ENCODE measurements around the gene ELMO1. TPM values are rescaled to one million over a fixed set of nuclear protein-coding genes. Genes with fewer than 3 reads are reported as not detected.

The ELMO1 gene
- total and polyA plus RNA-seq, 4 donors: 6.7 to 51.5 (median 14.8) TPM

DNA sequence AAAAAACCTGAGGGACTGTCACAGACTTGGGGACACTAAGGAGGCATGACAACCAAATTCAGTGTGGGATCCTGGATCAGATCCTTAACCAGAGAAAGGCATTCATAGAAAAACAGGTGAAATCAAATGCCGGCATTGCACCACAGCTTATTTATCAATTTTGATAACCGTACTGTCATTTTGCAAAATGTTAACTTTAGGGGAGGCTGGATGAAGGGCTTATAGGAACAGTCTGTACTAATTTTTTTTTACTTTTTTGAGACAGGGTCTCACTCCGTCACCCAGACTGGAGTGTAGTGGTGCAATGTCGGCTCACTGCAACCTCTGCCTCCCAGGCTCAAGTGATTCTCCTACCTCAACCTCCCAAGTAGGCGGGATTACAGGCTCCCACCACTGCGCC is 217.1 kb downstream of the ELMO1 start:
- no peak overlapping the region for H3K27ac ChIP-seq (ENCODE audit: low read depth in 1 of 2, low read length in 2 of 2)
- H3K27me3 ChIP-seq (ENCODE audit: control insufficient read depth in 4 of 4, insufficient read depth in 4 of 4, low read length in 3 of 4): no peaks in the 10 kb centered on the region
- no peak for TF ChIP-seq YY1 (IDR thresholded peaks at IDR 0.05)
- TF ChIP-seq JUND (IDR thresholded peaks at IDR 0.05): no peak
- TF ChIP-seq NR2F2 (IDR thresholded peaks at IDR 0.05): no peak
- no peak for TF ChIP-seq SP1 (IDR thresholded peaks at IDR 0.05)
- TF ChIP-seq, protein P1, sequence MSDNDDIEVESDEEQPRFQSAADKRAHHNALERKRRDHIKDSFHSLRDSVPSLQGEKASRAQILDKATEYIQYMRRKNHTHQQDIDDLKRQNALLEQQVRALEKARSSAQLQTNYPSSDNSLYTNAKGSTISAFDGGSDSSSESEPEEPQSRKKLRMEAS (IDR thresholded peaks at IDR 0.05): no peak
- no peak for TF ChIP-seq RXRA (IDR thresholded peaks at IDR 0.05)
- no peak for TF ChIP-seq TAF1 (conservative IDR thresholded peaks at IDR 0.05)
- TF ChIP-seq GABPA (IDR thresholded peaks at IDR 0.05 in 1 of 2, conservative IDR thresholded peaks at IDR 0.05 in 1 of 2): no peak
- no peak for TF ChIP-seq EGR1 (IDR thresholded peaks at IDR 0.05; ENCODE audit: low read depth in 2 of 2)
- no peak for TF ChIP-seq FOXA1 (IDR thresholded peaks at IDR 0.05)
- WGBS: 99% methylated on average over 6 of the region's 6 CpGs
- DNase-seq (ENCODE audit: low spot score): no peak
- H3K4me1 ChIP-seq (ENCODE audit: control insufficient read depth in 4 of 4, insufficient read depth in 4 of 4, low read length in 3 of 4): no peaks in the 10 kb centered on the region
- no peak overlapping the region for H3K9ac ChIP-seq (ENCODE audit: low read depth in 1 of 2, low read length in 2 of 2)
- H3K36me3 ChIP-seq (ENCODE audit: control insufficient read depth in 4 of 4, insufficient read depth in 3 of 4, low read depth in 1 of 4, low read length in 3 of 4): peaks cover 0 to 8% (median 3%) of the 10 kb centered on the region in 4 donors
- H3K4me3 ChIP-seq (ENCODE audit: low read depth in 1 of 3, low read length in 3 of 3): no peak overlapping the region
- no peaks in the 10 kb centered on the region for H3K9me3 ChIP-seq (ENCODE audit: control insufficient read depth in 4 of 4, low read length in 3 of 4)

DNA sequence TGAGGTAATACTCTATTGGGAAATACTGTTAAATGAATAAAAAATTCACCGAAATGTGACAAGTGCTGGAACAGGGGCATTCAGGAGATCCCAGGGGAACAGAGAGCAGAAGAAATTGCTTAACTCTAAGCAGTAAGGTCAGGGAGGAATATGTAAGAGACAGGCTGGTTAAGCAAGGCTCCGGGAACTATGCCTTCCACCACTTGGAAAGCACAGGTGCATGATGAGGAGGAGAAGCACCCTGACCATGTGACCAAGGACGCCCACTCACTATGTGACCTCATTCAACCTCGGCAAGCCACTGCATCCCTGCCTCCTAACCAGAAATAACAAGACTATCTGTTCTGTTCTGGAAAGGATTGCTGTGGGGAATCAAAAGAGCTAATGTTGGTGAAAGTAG is 218.4 kb downstream of the ELMO1 start:
- 85% methylated on average over 4 of the region's 4 CpGs for WGBS
- Histone ChIP-seq H3K36me3 (ENCODE audit: control insufficient read depth in 4 of 4, insufficient read depth in 3 of 4, low read depth in 1 of 4, low read length in 3 of 4) (peaks cover 0 to 9% (median 3%) of the 10 kb centered on the region in 4 donors), H3K27ac (ENCODE audit: low read depth in 1 of 2, low read length in 2 of 2) (no peak overlapping the region), H3K4me3 (ENCODE audit: low read depth in 1 of 3, low read length in 3 of 3) (no peak overlapping the region), H3K27me3 (ENCODE audit: control insufficient read depth in 4 of 4, insufficient read depth in 4 of 4, low read length in 3 of 4) (no peaks in the 10 kb centered on the region), H3K9ac (ENCODE audit: low read depth in 1 of 2, low read length in 2 of 2) (no peak overlapping the region), H3K9me3 (ENCODE audit: control insufficient read depth in 4 of 4, low read length in 3 of 4) (no peaks in the 10 kb centered on the region), H3K4me1 (ENCODE audit: control insufficient read depth in 4 of 4, insufficient read depth in 4 of 4, low read length in 3 of 4) (no peaks in the 10 kb centered on the region)
- DNase-seq (ENCODE audit: low spot score): no peak
- TF ChIP-seq GABPA (IDR thresholded peaks at IDR 0.05 in 1 of 2, conservative IDR thresholded peaks at IDR 0.05 in 1 of 2): no peak
- TF ChIP-seq RAD21 (IDR thresholded peaks at IDR 0.05): no peak
- no peak for TF ChIP-seq NR2F2 (IDR thresholded peaks at IDR 0.05)
- no peak for TF ChIP-seq RXRA (IDR thresholded peaks at IDR 0.05)
- TF ChIP-seq, protein P2, sequence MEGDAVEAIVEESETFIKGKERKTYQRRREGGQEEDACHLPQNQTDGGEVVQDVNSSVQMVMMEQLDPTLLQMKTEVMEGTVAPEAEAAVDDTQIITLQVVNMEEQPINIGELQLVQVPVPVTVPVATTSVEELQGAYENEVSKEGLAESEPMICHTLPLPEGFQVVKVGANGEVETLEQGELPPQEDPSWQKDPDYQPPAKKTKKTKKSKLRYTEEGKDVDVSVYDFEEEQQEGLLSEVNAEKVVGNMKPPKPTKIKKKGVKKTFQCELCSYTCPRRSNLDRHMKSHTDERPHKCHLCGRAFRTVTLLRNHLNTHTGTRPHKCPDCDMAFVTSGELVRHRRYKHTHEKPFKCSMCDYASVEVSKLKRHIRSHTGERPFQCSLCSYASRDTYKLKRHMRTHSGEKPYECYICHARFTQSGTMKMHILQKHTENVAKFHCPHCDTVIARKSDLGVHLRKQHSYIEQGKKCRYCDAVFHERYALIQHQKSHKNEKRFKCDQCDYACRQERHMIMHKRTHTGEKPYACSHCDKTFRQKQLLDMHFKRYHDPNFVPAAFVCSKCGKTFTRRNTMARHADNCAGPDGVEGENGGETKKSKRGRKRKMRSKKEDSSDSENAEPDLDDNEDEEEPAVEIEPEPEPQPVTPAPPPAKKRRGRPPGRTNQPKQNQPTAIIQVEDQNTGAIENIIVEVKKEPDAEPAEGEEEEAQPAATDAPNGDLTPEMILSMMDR (IDR thresholded peaks at IDR 0.05; ENCODE audit: low read depth, low read length, missing input control): no peak

DNA sequence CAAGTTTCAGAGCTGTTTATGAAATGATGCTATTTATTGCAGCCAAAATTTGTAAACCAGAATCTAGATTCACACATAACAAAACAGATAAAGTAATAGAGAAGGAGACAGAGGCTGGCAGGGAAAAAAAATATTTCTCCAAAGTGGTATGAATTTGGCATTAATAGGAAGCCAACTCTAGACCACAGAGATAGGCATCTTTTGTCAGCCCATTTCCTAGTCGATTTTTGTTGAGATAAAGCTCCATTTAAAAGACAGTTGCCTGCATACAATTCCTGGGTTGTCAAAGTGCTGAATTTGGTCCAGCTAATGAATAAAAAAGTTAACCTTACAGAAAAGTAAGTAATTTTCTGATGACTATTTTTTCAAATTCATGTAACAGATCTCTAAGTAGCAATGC is 219.3 kb downstream of the ELMO1 start:
- Histone ChIP-seq H3K27ac (ENCODE audit: low read depth in 1 of 2, low read length in 2 of 2) (no peak overlapping the region), H3K9me3 (ENCODE audit: control insufficient read depth in 4 of 4, low read length in 3 of 4) (no peaks in the 10 kb centered on the region), H3K36me3 (ENCODE audit: control insufficient read depth in 4 of 4, insufficient read depth in 3 of 4, low read depth in 1 of 4, low read length in 3 of 4) (peaks cover 0 to 16% (median 4%) of the 10 kb centered on the region in 4 donors), H3K4me1 (ENCODE audit: control insufficient read depth in 4 of 4, insufficient read depth in 4 of 4, low read length in 3 of 4) (no peaks in the 10 kb centered on the region), H3K27me3 (ENCODE audit: control insufficient read depth in 4 of 4, insufficient read depth in 4 of 4, low read length in 3 of 4) (no peaks in the 10 kb centered on the region), H3K4me3 (ENCODE audit: low read depth in 1 of 3, low read length in 3 of 3) (no peak overlapping the region), H3K9ac (ENCODE audit: low read depth in 1 of 2, low read length in 2 of 2) (no peak overlapping the region)
- TF ChIP-seq, protein P3, sequence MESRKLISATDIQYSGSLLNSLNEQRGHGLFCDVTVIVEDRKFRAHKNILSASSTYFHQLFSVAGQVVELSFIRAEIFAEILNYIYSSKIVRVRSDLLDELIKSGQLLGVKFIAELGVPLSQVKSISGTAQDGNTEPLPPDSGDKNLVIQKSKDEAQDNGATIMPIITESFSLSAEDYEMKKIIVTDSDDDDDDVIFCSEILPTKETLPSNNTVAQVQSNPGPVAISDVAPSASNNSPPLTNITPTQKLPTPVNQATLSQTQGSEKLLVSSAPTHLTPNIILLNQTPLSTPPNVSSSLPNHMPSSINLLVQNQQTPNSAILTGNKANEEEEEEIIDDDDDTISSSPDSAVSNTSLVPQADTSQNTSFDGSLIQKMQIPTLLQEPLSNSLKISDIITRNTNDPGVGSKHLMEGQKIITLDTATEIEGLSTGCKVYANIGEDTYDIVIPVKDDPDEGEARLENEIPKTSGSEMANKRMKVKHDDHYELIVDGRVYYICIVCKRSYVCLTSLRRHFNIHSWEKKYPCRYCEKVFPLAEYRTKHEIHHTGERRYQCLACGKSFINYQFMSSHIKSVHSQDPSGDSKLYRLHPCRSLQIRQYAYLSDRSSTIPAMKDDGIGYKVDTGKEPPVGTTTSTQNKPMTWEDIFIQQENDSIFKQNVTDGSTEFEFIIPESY (IDR thresholded peaks at IDR 0.05): no peak
- TF ChIP-seq, protein P4, sequence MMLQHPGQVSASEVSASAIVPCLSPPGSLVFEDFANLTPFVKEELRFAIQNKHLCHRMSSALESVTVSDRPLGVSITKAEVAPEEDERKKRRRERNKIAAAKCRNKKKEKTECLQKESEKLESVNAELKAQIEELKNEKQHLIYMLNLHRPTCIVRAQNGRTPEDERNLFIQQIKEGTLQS (IDR thresholded peaks at IDR 0.05): no peak
- TF ChIP-seq RXRA (IDR thresholded peaks at IDR 0.05): no peak
- DNase-seq (ENCODE audit: low spot score): no peak
- WGBS: 66% methylated on average over 1 of the region's 1 CpG

All from liver (tissue), 9 donors.